HFF-Myc (cell line): ENCODE results near the gene VPS13D.

Source experiments
- DNase-seq: peaks from one replicate; pipeline ENCODE4 v3.0.0-alpha.2; 2011; ENCODE audit warnings: low read depth; ENCODE audit errors: extremely low read depth
- H3K4me3 ChIP-seq: replicated peaks from 2 replicates; pipeline ENCODE4 v1.5.1; 2011; ENCODE audit warnings: low read depth, mild to moderate bottlenecking, control low read depth, low read length
- TF ChIP-seq, protein P1 (sequence below): IDR thresholded peaks from 2 replicates; pipeline ENCODE4 v1.5.1; 2012; ENCODE audit warnings: mild to moderate bottlenecking, low read depth, low read length, control low read depth; ENCODE audit errors: missing control alignments

VPS13D gene

DNA sequence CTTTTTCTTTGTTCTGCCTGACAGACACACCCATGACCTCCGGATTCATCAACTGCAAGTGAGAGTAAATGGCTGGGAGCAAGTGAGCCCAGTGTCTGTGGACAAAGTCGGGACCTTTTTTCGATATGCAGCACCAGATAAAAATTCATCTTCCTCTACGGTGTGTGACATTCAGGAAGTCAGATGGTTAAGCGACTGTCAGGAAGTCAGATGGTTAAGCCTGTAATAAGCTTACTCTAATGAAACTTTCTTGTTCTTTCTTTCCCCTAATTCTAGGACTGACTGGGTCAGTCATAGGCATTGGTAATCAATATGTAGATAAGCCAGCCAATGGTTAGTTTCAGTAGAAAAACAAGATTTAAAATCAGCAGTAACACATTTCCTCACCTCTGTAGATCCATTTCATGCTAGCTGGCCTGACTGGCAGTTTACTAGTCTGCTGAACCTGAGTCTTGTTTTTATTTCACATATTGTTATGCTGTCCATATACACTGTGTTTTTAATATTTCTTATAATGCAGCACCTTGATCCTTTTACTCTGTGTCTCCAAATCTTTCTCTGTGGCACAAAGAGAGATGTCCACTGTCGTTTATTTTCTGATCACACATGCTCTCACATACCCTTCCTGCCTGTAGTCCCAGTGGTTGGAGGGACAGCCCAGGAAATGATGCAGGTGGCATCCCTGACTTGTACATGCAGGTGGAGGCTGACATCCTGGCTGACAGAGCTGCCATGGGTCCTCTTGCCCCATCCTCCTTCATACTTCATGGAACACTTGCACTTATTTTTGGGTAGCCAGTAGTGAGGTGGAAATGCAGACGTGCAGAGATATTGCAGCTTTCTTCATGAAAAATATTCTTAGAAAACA, 115.8 kb downstream of the VPS13D start:
- no peak for DNase-seq
- TF ChIP-seq, protein P1, sequence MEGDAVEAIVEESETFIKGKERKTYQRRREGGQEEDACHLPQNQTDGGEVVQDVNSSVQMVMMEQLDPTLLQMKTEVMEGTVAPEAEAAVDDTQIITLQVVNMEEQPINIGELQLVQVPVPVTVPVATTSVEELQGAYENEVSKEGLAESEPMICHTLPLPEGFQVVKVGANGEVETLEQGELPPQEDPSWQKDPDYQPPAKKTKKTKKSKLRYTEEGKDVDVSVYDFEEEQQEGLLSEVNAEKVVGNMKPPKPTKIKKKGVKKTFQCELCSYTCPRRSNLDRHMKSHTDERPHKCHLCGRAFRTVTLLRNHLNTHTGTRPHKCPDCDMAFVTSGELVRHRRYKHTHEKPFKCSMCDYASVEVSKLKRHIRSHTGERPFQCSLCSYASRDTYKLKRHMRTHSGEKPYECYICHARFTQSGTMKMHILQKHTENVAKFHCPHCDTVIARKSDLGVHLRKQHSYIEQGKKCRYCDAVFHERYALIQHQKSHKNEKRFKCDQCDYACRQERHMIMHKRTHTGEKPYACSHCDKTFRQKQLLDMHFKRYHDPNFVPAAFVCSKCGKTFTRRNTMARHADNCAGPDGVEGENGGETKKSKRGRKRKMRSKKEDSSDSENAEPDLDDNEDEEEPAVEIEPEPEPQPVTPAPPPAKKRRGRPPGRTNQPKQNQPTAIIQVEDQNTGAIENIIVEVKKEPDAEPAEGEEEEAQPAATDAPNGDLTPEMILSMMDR = no peak
- H3K4me3 ChIP-seq = no peak overlapping the region

- TF ChIP-seq, protein P1 = no peak
These were observed 116.8 kb downstream of the VPS13D start for GRCh38 chr1:12346483-12347151.

GRCh38 chr1:12348113-12348512, 118.3 kb downstream of the VPS13D start:
- DNase-seq = no peak
- H3K4me3 ChIP-seq = no peak overlapping the region
- TF ChIP-seq, protein P1 = no peak

More at GRCh38 chr1:12346483-12347151, 116.8 kb downstream of the VPS13D start:
- DNase-seq = no peak
- no peak overlapping the region for H3K4me3 ChIP-seq

- no peak for DNase-seq
- no peak overlapping the region for H3K4me3 ChIP-seq
- TF ChIP-seq, protein P1 = no peak
These were observed 124.2 kb downstream of the VPS13D start for GRCh38 chr1:12353981-12354380.

DNA sequence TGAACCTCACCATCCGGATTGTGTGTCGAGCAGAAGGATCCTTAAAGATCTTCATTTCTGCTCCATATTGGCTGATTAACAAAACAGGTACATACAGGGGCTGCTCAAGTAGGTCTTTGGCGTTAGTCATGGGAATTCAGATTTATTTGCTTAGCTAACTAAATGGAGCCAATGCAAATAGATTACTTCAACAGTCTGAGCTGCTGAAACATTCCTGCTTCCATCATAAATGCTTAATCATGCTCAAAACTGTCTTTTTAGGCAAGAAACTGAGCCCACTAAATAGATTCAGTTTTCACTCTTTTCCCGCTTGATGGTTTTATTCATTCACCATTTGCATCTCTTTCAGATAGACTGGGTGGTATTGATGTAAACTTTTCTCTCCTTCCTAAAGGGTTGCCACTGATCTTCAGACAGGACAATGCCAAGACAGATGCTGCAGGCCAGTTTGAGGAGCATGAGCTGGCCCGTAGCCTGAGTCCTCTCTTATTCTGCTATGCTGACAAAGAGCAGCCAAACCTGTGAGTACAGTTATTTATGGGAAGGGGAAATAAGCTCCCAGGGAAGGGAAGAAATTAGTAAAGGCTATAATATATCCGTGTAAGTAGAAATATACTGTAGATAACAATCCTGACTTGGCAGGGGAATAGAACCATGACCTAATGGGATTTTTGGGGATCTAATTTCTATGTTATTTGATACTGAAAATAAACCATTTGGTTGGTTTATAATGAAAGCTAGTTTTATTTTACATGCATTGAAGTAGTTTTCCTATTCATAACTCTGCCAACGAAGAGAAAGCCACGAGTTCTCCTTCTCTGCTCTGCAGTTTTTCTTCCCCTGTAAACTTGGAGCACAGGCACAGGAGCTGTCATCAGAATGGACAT, 126.4 kb downstream of the VPS13D start:
- no peak for DNase-seq
- no peak overlapping the region for H3K4me3 ChIP-seq

GRCh38 chr1:12358499-12358898, 128.7 kb downstream of the VPS13D start:
- TF ChIP-seq, protein P1 = no peak
- DNase-seq = no peak
- no peak overlapping the region for H3K4me3 ChIP-seq

More for the DNA sequence above, 126.4 kb downstream of the VPS13D start:
- TF ChIP-seq, protein P1 = no peak
